ENCODE results near the gene MCM3.

DNA sequence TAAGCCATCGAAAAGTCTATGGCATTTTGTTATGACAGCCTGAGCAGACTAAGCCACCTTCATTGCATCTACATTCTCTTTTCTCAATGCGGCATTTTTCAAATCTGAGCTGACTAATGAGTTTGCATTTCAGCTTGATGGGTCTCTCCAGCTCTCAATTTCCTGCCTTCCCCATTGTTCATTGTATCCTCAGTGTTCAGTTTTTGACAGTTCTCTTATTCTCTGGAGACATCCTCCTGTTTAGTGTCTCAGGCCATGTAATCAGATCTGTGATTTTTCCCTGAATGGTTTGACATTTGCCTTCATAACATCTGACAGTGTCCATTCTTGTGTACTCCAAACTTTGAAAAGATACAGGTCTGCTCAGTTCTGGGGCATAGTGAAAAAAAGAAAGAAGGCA, 27.9 kb upstream of the MCM3 start:
- TF ChIP-seq CTCF (conservative IDR thresholded peaks at IDR 0.05 in 1 of 2, IDR thresholded peaks at IDR 0.05 in 1 of 2; ENCODE audit: low read depth in 1 of 2, low read length in 2 of 2) (no peak), EZH2 (IDR thresholded peaks at IDR 0.05; ENCODE audit: low read length, missing control alignments) (no peak)
